Left colon (tissue), 2 donors: ENCODE results near the gene RPL27A. TPM values are rescaled to one million over a fixed set of nuclear protein-coding genes. Genes with fewer than 3 reads are reported as not detected.

Experiments used
- ATAC-seq: fragments of 200-7000 bp; cut with Tn5 transposase; one replicate; pipeline ENCODE4 v1.9.1; 2020; ENCODE audit warnings: mild to moderate bottlenecking, moderate library complexity
- DNase-seq, 2 donors: peaks; one replicate each; pipeline ENCODE4 v3.0.0-alpha.2; 2020
- intact Hi-C, 2 donors: fragments of 100-400 bp; cut with DNase I in 1 of 2; cut with micrococcal nuclease in 1 of 2; formaldehyde crosslinking; loops; one replicate each; pipeline versions ENCODE4 v1.11.2 to v1.14.0; 2022; cut with DNase I, micrococcal nuclease
- total RNA-seq, 2 donors: library from RNA; stranded (reverse); fragmentation: NEBNext Ultra II Directional; extraction: Animal tissue kit (Norgen Biotek cat#: 25700); gene quantifications; one replicate each; pipeline ENCODE4 v1.2.1, GENCODE V29; 2021
- donor health status: DM: no; HTN: no; CAD: no.
- donor health status: DM: yes; HTN: yes; CAD: no.

Gene RPL27A
- total RNA-seq, 2 donors from 2014 or later: 731 to 768 TPM

- intact Hi-C loops: no loop called here
- no peak for DNase-seq
- ATAC-seq: no peak
These were observed 32.1 kb downstream of the RPL27A start for GRCh38 chr11:8714622-8715225.

GRCh38 chr11:8715501-8715900 is 32.9 kb downstream of the RPL27A start:
- ATAC-seq (no peak), DNase-seq (no peak)
- intact Hi-C loops: no loop called here

- ATAC-seq: no peak
- intact Hi-C loops: no loop called here
- no peak for DNase-seq
These were observed 34.9 kb downstream of the RPL27A start for GRCh38 chr11:8717544-8717875.

GRCh38 chr11:8717876-8718753 is 35.5 kb downstream of the RPL27A start:
- no peak for ATAC-seq
- intact Hi-C loops: no loop called here
- peak in 1 of 2 donors; percentile 54 for DNase-seq

GRCh38 chr11:8719211-8719649 is 36.6 kb downstream of the RPL27A start:
- ATAC-seq (no peak), DNase-seq (no peak)
- intact Hi-C loops: no loop called here

GRCh38 chr11:8719721-8720120 is 37.1 kb downstream of the RPL27A start:
- intact Hi-C loops: no loop called here
- DNase-seq (no peak), ATAC-seq (no peak)

- intact Hi-C loops: no loop called here
- no peak for ATAC-seq
- no peak for DNase-seq
These were observed 37.8 kb downstream of the RPL27A start for GRCh38 chr11:8720352-8720751.

- peak; percentile 45 to 71 for DNase-seq
- intact Hi-C loops: no loop called here
These were observed 38.4 kb downstream of the RPL27A start for GRCh38 chr11:8720868-8721608.

GRCh38 chr11:8721609-8722500 is 39.3 kb downstream of the RPL27A start:
- DNase-seq (peak in 1 of 2 donors; percentile 38), ATAC-seq (peak; percentile 14)
- intact Hi-C loops: no loop called here

More at GRCh38 chr11:8720868-8721608, 38.4 kb downstream of the RPL27A start:
- ATAC-seq: peak; percentile 94

GRCh38 chr11:8722809-8723208 is 40.2 kb downstream of the RPL27A start:
- intact Hi-C loops: no loop called here
- DNase-seq (no peak), ATAC-seq (no peak)

- DNase-seq (no peak), ATAC-seq (no peak)
- intact Hi-C loops: no loop called here
These were observed 41.1 kb downstream of the RPL27A start for GRCh38 chr11:8723711-8724110.

GRCh38 chr11:8724682-8725081 is 42.1 kb downstream of the RPL27A start:
- intact Hi-C loops: no loop called here
- ATAC-seq (peak; percentile 31), DNase-seq (no peak)

- no peak for DNase-seq
- no peak for ATAC-seq
- intact Hi-C loops: no loop called here
These were observed 43.8 kb downstream of the RPL27A start for GRCh38 chr11:8726395-8726794.

GRCh38 chr11:8728563-8728962 is 46.0 kb downstream of the RPL27A start:
- intact Hi-C loops: no loop called here
- DNase-seq (no peak), ATAC-seq (no peak)

GRCh38 chr11:8729067-8729466 is 46.5 kb downstream of the RPL27A start:
- ATAC-seq (no peak), DNase-seq (no peak)
- intact Hi-C loops: no loop called here

GRCh38 chr11:8729837-8730696 is 47.5 kb downstream of the RPL27A start:
- intact Hi-C loops: no loop called here
- no peak for ATAC-seq
- DNase-seq: no peak

GRCh38 chr11:8730697-8731020 is 48.1 kb downstream of the RPL27A start:
- no peak for DNase-seq
- no peak for ATAC-seq
- intact Hi-C loops: no loop called here

GRCh38 chr11:8731647-8732323 is 49.2 kb downstream of the RPL27A start:
- intact Hi-C loops: no loop called here
- ATAC-seq (no peak), DNase-seq (no peak)
